OCI-LY1 (cell line): ENCODE results near the gene MYO18A.

Experiments
- H2AFZ ChIP-seq: fragments of 200-600 bp; sonication (generic), shearing (Covaris generic); 2 replicates; pipeline ENCODE4 v1.6.0; 2014; ENCODE audit warnings: antibody characterized with exemption, mild to moderate bottlenecking, low read length
- H3F3A ChIP-seq: fragments of 200-600 bp; sonication (generic), shearing (Covaris generic); 2 replicates; pipeline ENCODE4 v1.6.0; 2014; ENCODE audit warnings: mild to moderate bottlenecking, antibody characterized with exemption, low read length, moderate library complexity; ENCODE audit not compliant: insufficient read depth
- H3K27ac ChIP-seq: fragments of 200-600 bp; sonication (generic); 2 replicates; pipeline ENCODE4 v1.5.1; 2014; ENCODE audit warnings: low read length, mixed run types, mild to moderate bottlenecking, low read depth; ENCODE audit not compliant: poor library complexity, severe bottlenecking
- H3K27me3 ChIP-seq: fragments of 200-600 bp; sonication (generic); 2 replicates; pipeline ENCODE4 v1.6.0; 2014; ENCODE audit warnings: antibody characterized with exemption, mild to moderate bottlenecking, low read length, moderate library complexity; ENCODE audit not compliant: insufficient read depth
- H3K36me3 ChIP-seq: fragments of 200-600 bp; sonication (generic); 2 replicates; pipeline ENCODE4 v1.6.1; 2014; ENCODE audit warnings: mild to moderate bottlenecking, antibody characterized with exemption, low read length, moderate library complexity, mixed read lengths; ENCODE audit not compliant: insufficient read depth
- H3K4me1 ChIP-seq: fragments of 200-600 bp; sonication (generic); 2 replicates; pipeline ENCODE4 v1.5.1; 2014; ENCODE audit warnings: mild to moderate bottlenecking, low read length, moderate library complexity; ENCODE audit not compliant: insufficient read depth, severe bottlenecking
- H3K4me2 ChIP-seq: fragments of 200-600 bp; sonication (generic), shearing (Covaris generic); 2 replicates; pipeline ENCODE4 v1.6.1; 2014; ENCODE audit warnings: low read length
- H3K4me3 ChIP-seq: fragments of 200-600 bp; sonication (generic); 2 replicates; pipeline ENCODE4 v1.5.1; 2014; ENCODE audit warnings: low read length, low read depth, mild to moderate bottlenecking, mixed read lengths; ENCODE audit not compliant: poor library complexity, severe bottlenecking
- H3K79me2 ChIP-seq: fragments of 200-600 bp; shearing (Covaris generic); 2 replicates; pipeline ENCODE4 v1.6.1; 2016; ENCODE audit warnings: mixed run types, low read length, mixed read lengths; ENCODE audit not compliant: insufficient read depth
- H3K9ac ChIP-seq: fragments of 200-600 bp; sonication (generic), shearing (Covaris generic); 2 replicates; pipeline ENCODE4 v1.6.1; 2014; ENCODE audit warnings: mild to moderate bottlenecking, low read length, mixed read lengths
- H3K9me2 ChIP-seq: fragments of 200-600 bp; sonication (generic), shearing (Covaris generic); 2 replicates; pipeline ENCODE4 v1.6.1; 2014; ENCODE audit warnings: low read depth, mild to moderate bottlenecking, low read length, mixed read lengths
- H3K9me3 ChIP-seq: fragments of 200-600 bp; shearing (Covaris generic); 2 replicates; pipeline ENCODE4 v1.6.1; 2014; ENCODE audit warnings: low read length, mixed read lengths
- H4K20me1 ChIP-seq: fragments of 200-600 bp; sonication (generic), shearing (Covaris generic); 2 replicates; pipeline ENCODE4 v1.6.0; 2016; ENCODE audit warnings: mild to moderate bottlenecking, low read length; ENCODE audit not compliant: insufficient read depth
- CTCF ChIP-seq: fragments of 200-600 bp; sonication (generic), shearing (Covaris generic); IDR thresholded peaks from 2 replicates; pipeline ENCODE4 v1.5.1; 2017; ENCODE audit warnings: mild to moderate bottlenecking, antibody characterized with exemption, low read length, moderate library complexity, mixed read lengths
- EZH2 ChIP-seq: fragments of 200-600 bp; sonication (generic), shearing (Covaris generic); IDR thresholded peaks from 2 replicates; pipeline ENCODE4 v1.8.0; 2017; ENCODE audit warnings: borderline replicate concordance, mixed run types, mild to moderate bottlenecking, antibody characterized with exemption, low read length, moderate library complexity, mixed read lengths

MYO18A gene

GRCh38 chr17:29084541-29085146 lies 95.6 kb downstream of the MYO18A start:
- no peak for TF ChIP-seq CTCF
- no peak for TF ChIP-seq EZH2
- no peaks in the 10 kb centered on the region for H3K4me1 ChIP-seq
- no peaks in the 10 kb centered on the region for H3K27me3 ChIP-seq
- no peak overlapping the region for H3K27ac ChIP-seq
- H3K4me2 ChIP-seq = no peak overlapping the region
- no peaks in the 10 kb centered on the region for H4K20me1 ChIP-seq
- H3F3A ChIP-seq = no peaks in the 10 kb centered on the region
- no peak overlapping the region for H2AFZ ChIP-seq
- peaks cover 49% of the 10 kb centered on the region for H3K36me3 ChIP-seq
- no peaks in the 10 kb centered on the region for H3K79me2 ChIP-seq
- no peak overlapping the region for H3K9ac ChIP-seq
- no peaks in the 10 kb centered on the region for H3K9me2 ChIP-seq
- H3K4me3 ChIP-seq = no peak overlapping the region
- H3K9me3 ChIP-seq = no peaks in the 10 kb centered on the region

- Histone ChIP-seq H3K9ac (no peak overlapping the region), H4K20me1 (no peaks in the 10 kb centered on the region), H3F3A (no peaks in the 10 kb centered on the region), H3K9me3 (no peaks in the 10 kb centered on the region), H3K4me2 (no peak overlapping the region), H3K27me3 (no peaks in the 10 kb centered on the region), H3K9me2 (no peaks in the 10 kb centered on the region), H2AFZ (no peak overlapping the region), H3K36me3 (peaks cover 38% of the 10 kb centered on the region), H3K4me3 (no peak overlapping the region), H3K4me1 (no peaks in the 10 kb centered on the region), H3K27ac (no peak overlapping the region), H3K79me2 (no peaks in the 10 kb centered on the region)
- no peak for TF ChIP-seq CTCF
- no peak for TF ChIP-seq EZH2
These were observed 99.2 kb downstream of the MYO18A start for GRCh38 chr17:29080965-29081364.

GRCh38 chr17:29080323-29080722 lies 99.9 kb downstream of the MYO18A start:
- Histone ChIP-seq H3K27ac (no peak overlapping the region), H3K4me2 (no peak overlapping the region), H3K9me3 (no peaks in the 10 kb centered on the region), H3F3A (no peaks in the 10 kb centered on the region), H4K20me1 (no peaks in the 10 kb centered on the region), H3K4me3 (no peak overlapping the region), H3K36me3 (peaks cover 32% of the 10 kb centered on the region), H3K27me3 (no peaks in the 10 kb centered on the region), H3K9ac (no peak overlapping the region), H3K4me1 (no peaks in the 10 kb centered on the region), H3K9me2 (no peaks in the 10 kb centered on the region), H3K79me2 (no peaks in the 10 kb centered on the region), H2AFZ (no peak overlapping the region)
- TF ChIP-seq EZH2 (no peak), CTCF (no peak)
